Peyer's patch (tissue), 4 donors: ENCODE measurements around the gene ESRP2.

Experiments
- CTCF ChIP-seq, 6 experiments: fragments of 450-650 bp in 4 of 6; fragments of 200-600 bp in 2 of 6; sonication (generic) in 1 of 6; IDR thresholded peaks; one replicate each; pipeline ENCODE4 v1.5.1; 2017 to 2019; ENCODE audit warnings: antibody characterized with exemption in 6 of 6, mild to moderate bottlenecking in 3 of 6, moderate library complexity in 1 of 6
- POLR2A ChIP-seq, 2 donors: fragments of 450-650 bp; IDR thresholded peaks; one replicate each; pipeline ENCODE4 v1.5.1; 2017; ENCODE audit warnings: antibody characterized with exemption in 2 of 2, mild to moderate bottlenecking in 2 of 2, moderate library complexity in 2 of 2

- TF ChIP-seq CTCF (IDR thresholded peaks at IDR 0.05) (no peak), POLR2A (IDR thresholded peaks at IDR 0.05) (no peak)
Measured at GRCh38 chr16:68223072-68223471, 12.9 kb downstream of the ESRP2 start.
